GM18867 (cell line): ENCODE results near the gene CARF.
"Not testable (repeated sequence)": the region's sequence is repeated elsewhere in the genome, so short reads cannot be mapped to it uniquely, and the experiment has no call there.

Experiments used
- ATAC-seq: cut with Tn5 transposase; IDR thresholded peaks from one replicate; pipeline ENCODE4 v1.9.1; 2021; ENCODE audit warnings: mild to moderate bottlenecking, moderate library complexity; ENCODE audit not compliant: unreplicated experiment

CARF gene

GRCh38 chr2:202911512-202912341, at the start of gene CARF, which contains the start of gene WDR12:
TSS of gene CARF (plus strand) at chr2:202912275. CDS start at chr2:202941903, 29,628 bp downstream.
TSS of gene WDR12 (minus strand) at chr2:202911673. CDS start at chr2:202911476, 197 bp downstream.
- ATAC-seq: peak; percentile 78

- peak; percentile 68 for ATAC-seq
These were observed 41.4 kb upstream of the CARF start for GRCh38 chr2:202870431-202871299.

- peak; percentile 60 for ATAC-seq
These were observed 40.6 kb upstream of the CARF start, which contains the start of gene ICA1L for GRCh38 chr2:202871300-202872141. TSS of gene ICA1L (minus strand) at chr2:202871766. CDS start at chr2:202829009, 42,757 bp downstream.

- ATAC-seq: no peak
These were observed 34.4 kb upstream of the CARF start for GRCh38 chr2:202877699-202878098.

- no peak for ATAC-seq
These were observed 30.5 kb upstream of the CARF start for GRCh38 chr2:202881570-202881969.

- ATAC-seq: no peak
These were observed 27.9 kb upstream of the CARF start for GRCh38 chr2:202883987-202884675.

- ATAC-seq: no peak
These were observed 26.9 kb upstream of the CARF start for GRCh38 chr2:202885190-202885589.

GRCh38 chr2:202905507-202905906, 6.6 kb upstream of the CARF start:
- not testable (repeated sequence) for ATAC-seq

- ATAC-seq: no peak
These were observed 3.9 kb upstream of the CARF start for GRCh38 chr2:202908186-202908585.

GRCh38 chr2:202909394-202910192, 2.5 kb upstream of the CARF start:
- ATAC-seq: no peak

- not testable (repeated sequence) for ATAC-seq
These were observed 1.8 kb upstream of the CARF start for GRCh38 chr2:202910250-202910649.

GRCh38 chr2:202910698-202911097, 1.4 kb upstream of the CARF start:
- no peak for ATAC-seq

- peak; percentile 9 for ATAC-seq
These were observed 918 bp upstream of the CARF start for GRCh38 chr2:202911203-202911511.

GRCh38 chr2:202912342-202913201, 497 bp downstream of the CARF start:
- ATAC-seq: peak; percentile 65

GRCh38 chr2:202918860-202919259, 6.8 kb downstream of the CARF start:
- ATAC-seq: no peak

GRCh38 chr2:202932425-202933138, 20.5 kb downstream of the CARF start:
- no peak for ATAC-seq

GRCh38 chr2:202933139-202933510, 21.1 kb downstream of the CARF start:
- ATAC-seq: no peak

GRCh38 chr2:202933958-202934357, 21.9 kb downstream of the CARF start:
- no peak for ATAC-seq
